Stimulated activated CD8-positive, alpha-beta memory T cell treated with anti-CD3 and anti-CD28 coated beads, Interleukin-2, amount 100 ng/mL, for 1 hour (primary cell): ENCODE measurements around the gene SETBP1.

Experiments
- DNase-seq, 2 donors: peaks; one replicate each; pipeline ENCODE4 v3.0.0-alpha.2; 2020; ENCODE audit warnings: low read depth in 2 of 2

SETBP1 gene

GRCh38 chr18:44759925-44760342, 79.2 kb downstream of the SETBP1 start:
- DNase-seq, result no peak

- no peak for DNase-seq
Measured at GRCh38 chr18:44761812-44762211, 81.1 kb downstream of the SETBP1 start.

GRCh38 chr18:44763327-44763726, 82.6 kb downstream of the SETBP1 start:
- DNase-seq, result no peak

GRCh38 chr18:44764863-44765262, 84.2 kb downstream of the SETBP1 start:
- DNase-seq, result no peak

- no peak for DNase-seq
Measured at GRCh38 chr18:44765456-44765855, 84.8 kb downstream of the SETBP1 start.

- DNase-seq, result no peak
Measured at GRCh38 chr18:44766450-44766849, 85.8 kb downstream of the SETBP1 start.

- no peak for DNase-seq
Measured at GRCh38 chr18:44767807-44768206, 87.1 kb downstream of the SETBP1 start.

- DNase-seq, result no peak
Measured at GRCh38 chr18:44770641-44771040, 90.0 kb downstream of the SETBP1 start.

GRCh38 chr18:44771572-44771955, 90.9 kb downstream of the SETBP1 start:
- DNase-seq, result no peak

GRCh38 chr18:44771956-44772917, 91.5 kb downstream of the SETBP1 start:
- no peak for DNase-seq

GRCh38 chr18:44773640-44774155, 93.0 kb downstream of the SETBP1 start:
- no peak for DNase-seq

- DNase-seq, result no peak
Measured at GRCh38 chr18:44774191-44774590, 93.5 kb downstream of the SETBP1 start.

- no peak for DNase-seq
Measured at GRCh38 chr18:44777457-44778192, 96.9 kb downstream of the SETBP1 start.

GRCh38 chr18:44778788-44779187, 98.1 kb downstream of the SETBP1 start:
- no peak for DNase-seq

- no peak for DNase-seq
Measured at GRCh38 chr18:44779753-44780292, 99.1 kb downstream of the SETBP1 start.

GRCh38 chr18:44781886-44782285, 101.2 kb downstream of the SETBP1 start:
- no peak for DNase-seq

GRCh38 chr18:44782617-44783016, 101.9 kb downstream of the SETBP1 start:
- DNase-seq, result no peak

- DNase-seq, result no peak
Measured at GRCh38 chr18:44783371-44783770, 102.7 kb downstream of the SETBP1 start.

GRCh38 chr18:44786257-44786656, 105.6 kb downstream of the SETBP1 start:
- DNase-seq, result no peak

- no peak for DNase-seq
Measured at GRCh38 chr18:44786688-44787087, 106.0 kb downstream of the SETBP1 start.

- DNase-seq, result no peak
Measured at GRCh38 chr18:44788334-44788733, 107.6 kb downstream of the SETBP1 start.

GRCh38 chr18:44789710-44790109, 109.0 kb downstream of the SETBP1 start:
- no peak for DNase-seq
